ENCODE measurements around the gene NXPH1.

NXPH1 gene

DNA sequence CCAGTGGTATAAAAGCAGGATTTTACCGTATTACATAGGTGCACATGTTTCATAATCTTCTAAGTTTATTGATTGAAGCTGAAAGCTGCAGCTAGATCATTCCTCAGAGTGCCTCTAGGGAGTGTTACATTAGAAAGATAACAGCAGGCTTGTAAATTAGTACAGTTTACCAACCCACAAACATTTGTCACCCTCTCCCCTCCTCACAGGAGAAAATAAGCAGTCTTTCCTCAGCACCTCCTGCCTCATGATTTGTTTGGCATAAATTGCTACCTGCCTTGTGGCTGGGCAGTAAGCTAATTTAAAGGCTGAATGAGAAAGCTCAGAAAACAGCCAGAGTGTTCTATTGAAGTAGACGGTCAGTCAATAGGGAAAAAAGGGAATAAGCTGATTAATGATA is 74.2 kb downstream of the NXPH1 start:
- no peak for DNase-seq (ENCODE audit: low spot score)

DNA sequence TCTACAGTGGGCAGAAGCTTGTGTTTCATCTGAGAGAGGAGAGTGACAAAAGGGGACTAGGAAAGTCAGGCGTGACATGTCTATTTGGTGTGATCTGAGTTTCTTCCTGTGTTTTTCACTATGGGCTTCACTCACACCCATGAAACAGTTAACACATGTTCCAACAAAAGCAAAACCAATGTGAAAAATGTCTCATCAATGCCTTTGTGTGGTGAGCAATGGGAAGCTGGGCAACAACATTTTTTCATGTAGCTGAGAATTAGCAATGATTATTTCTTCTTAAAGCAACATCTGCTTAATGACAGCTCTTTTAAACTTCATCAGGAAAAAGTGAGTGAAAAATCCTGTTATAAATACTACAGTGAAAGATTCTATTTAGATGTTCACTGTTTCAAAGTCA is 76.2 kb downstream of the NXPH1 start:
- DNase-seq (ENCODE audit: low spot score), result no peak

DNA sequence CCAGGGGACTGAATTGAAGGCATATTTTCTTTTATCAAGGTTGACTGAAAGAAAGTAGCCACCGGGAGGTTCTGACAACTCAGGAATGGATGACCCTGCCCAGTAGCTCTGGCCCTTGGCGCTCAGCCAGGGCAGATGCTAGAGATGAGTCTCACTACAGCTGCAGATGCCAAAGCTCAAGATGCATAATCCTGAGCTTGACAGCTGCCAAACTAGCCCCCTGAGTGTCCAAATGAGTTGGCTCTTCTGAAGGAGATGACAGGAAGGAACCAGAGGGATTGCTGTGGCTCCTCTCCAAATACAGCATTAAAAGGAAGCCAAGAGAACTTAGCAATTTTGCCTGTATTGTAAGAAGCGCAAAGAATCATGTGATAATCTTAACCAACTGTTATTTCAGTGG is 78.4 kb downstream of the NXPH1 start:
- no peak for DNase-seq (ENCODE audit: low spot score)

DNA sequence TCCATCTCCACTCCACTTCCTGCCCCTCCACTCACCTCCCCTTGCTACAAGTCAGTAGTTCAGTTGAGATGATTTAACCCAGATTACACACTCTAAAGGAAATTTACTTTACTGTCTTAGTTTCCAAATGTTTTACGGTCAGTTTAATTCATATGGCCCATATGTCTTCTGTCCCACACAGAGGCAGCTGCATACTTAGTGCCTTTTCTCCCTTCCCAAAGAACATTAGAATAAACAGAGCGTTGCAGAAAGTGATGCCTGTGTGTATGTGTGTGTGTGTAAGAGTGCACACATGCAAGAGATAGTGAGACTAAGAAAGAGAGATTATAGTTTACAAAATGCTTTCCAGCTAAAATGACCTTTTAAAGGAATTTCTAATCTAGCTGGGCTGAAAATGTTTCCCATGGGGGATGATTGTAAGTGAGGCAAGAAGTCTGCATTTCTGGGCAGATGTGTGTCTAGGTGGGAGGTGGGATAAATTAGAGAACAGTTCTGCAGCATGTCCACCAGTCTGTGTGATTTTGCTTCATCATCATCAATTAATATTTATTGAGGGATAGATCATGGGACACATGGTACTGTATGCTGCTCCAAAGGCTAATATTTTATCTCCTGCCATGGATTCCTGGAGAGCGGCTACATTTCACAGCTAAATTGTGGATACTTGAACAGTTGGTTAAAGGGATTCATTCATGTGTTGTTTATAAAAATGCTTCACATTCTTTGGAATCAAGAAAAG is 81.5 kb downstream of the NXPH1 start:
- DNase-seq (ENCODE audit: low spot score), result no peak

DNA sequence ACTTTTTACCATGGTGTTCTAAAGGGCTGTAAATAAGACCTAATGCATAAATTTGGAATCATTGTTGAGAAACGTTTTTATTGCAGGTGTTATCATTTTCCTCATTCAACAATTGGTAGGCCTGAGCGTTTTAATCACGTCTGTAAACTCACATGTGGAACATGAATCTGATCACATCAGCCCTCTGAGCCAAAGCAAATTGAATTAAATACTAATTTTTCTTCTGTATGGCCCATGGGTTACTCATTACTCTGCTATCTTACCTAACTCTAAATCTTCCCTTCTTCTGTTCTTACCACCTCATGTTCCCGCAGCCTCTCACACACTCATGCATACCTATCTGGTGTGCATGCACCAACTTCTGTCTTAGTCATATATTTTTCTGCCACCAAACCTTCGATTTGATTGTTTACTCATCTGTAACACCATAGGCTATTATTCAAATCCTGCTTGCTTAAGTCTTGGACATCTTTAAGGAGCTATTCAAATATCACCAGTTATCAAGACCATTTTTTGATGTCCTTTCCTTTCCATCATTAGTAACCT is 82.3 kb downstream of the NXPH1 start:
- no peak for DNase-seq (ENCODE audit: low spot score)

DNA sequence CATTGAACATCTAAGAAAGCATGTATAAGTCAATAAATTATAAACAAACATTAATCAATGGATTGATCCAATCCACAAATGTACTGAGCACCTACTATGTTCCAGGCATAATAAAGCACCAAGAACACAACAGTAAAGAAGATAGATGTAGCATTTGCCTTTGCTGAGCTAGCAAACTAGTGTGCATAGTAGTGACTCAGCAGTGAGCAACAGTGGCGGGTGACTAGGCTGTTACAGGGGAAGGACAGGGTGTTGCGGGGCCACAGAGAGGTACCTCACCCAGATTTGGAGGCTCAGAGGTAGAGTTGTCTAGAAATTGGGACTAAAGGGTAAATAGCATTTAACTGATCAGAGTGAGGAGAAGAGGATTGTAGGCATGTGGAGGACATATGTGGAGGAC is 83.6 kb downstream of the NXPH1 start:
- DNase-seq (ENCODE audit: low spot score), result no peak

DNA sequence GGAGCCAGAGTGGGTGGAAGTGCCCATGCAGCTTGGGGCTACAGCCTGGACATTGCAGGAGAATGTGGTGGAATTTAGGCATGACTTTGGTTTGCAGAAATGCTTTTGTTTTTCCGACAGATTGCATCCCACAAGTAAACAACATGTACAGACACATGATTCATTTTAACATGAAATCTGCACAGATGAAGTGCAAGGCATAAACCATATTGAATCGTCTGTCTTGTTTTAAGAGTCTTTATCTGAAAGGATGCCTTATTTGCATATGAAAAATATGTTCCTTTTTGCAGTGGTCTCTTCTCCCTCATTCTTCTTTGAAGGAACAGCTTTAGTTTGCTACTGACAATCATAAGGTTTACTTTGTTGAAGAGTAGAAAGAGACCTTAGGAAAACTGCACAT is 94.9 kb downstream of the NXPH1 start:
- DNase-seq (ENCODE audit: low spot score), result no peak

DNA sequence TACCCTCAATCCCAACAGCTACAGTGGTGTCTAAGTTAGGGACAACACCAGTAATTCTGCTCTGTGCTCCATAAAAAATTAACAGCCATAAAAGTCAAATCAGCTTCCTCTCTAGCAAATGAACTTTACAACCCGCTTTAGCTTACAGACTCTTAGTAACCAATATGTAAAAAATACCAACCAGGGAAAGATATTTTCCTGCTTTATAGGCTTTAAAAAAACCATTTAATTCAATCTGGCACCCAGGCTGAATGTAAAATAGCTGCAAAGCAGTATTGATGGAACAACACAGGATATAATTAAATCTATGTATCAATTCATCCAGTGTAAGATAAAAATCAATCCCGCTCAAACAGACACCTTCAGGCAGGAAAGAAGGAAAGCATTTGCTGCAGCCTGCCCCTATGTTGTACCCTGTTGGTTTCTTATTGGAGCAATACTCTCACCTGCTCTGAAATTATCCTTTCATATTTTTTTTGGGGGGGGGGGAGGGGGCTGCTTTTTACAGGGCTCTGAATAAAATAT is 98.6 kb downstream of the NXPH1 start:
- DNase-seq (ENCODE audit: low spot score), result no peak

DNA sequence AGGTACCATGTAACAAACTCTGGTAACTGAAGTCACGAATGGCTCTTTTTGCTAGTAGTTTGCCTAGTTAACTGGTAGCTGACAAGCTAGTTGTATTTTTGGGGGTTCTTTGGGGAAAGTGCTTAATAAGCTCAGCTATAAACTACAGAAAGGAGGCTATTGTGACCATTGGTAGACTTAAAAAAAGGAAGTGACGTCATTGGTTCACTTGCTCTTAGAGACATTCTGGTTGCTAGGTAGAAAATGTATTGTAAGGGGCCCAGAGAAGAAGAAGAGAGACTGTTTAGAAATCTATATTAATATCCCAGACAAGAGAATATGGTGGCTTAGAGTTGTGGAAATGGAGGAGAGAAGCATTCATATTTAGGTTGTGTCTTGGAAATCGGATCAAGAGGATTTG is 103.0 kb downstream of the NXPH1 start:
- DNase-seq (ENCODE audit: low spot score), result no peak

DNA sequence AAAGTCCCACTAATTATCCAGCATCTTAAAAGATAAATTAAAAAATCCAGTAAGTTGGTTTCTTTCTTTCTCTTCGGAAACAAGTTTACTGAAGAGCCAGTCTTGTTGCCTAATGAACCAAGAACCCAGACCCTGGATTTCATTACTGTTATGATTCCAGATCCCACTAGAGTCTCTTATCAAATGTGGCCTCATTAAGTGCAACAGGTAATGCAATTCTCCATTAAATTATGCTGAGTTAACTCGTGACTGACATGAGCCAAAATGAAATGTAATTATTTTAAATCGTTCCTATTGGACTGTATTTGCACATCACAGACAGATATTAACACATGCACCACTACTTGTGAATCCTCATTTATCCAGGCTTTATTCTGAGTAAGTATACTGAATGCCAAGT is 115.6 kb downstream of the NXPH1 start:
- no peak for DNase-seq (ENCODE audit: low spot score)

DNA sequence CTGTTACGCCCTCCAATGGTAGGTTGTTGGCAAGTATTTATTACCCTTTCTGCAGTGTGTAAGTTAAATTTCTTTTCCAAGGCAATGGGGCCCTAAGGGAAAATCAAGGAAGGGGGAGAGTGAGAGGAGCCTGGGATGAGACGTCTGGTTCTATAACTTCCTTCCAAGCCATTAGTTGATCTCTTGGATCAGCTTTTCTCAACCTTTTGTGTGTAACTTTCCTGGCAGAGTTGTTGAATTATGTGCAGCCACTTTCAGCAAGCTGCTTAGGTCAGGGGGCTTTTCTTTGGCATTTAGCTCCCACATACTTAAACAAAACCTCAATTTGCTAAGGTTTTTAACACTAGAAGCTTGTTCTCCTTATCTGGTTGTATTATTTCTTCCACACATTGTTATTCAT is 127.1 kb downstream of the NXPH1 start:
- DNase-seq (ENCODE audit: low spot score), result no peak

DNA sequence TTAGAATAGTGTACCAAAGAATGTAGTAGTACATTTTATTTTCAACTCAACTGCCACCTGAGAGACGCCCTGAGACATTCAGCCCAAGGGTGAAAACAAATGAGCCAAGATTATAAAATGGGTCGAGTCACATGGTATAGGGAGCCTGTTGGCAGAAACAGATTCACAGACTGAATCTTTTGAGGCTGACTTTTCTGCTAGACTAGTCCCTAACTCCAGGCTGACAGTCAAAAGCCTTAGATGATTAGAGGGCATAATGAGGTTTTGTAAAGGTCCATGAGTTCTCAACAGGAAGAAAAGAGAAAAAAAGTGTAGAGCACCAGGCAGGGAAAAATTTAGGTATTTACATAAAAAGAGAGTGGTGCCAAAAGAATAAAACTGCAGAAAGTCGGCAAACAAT is 128.0 kb downstream of the NXPH1 start:
- no peak for DNase-seq (ENCODE audit: low spot score)

DNA sequence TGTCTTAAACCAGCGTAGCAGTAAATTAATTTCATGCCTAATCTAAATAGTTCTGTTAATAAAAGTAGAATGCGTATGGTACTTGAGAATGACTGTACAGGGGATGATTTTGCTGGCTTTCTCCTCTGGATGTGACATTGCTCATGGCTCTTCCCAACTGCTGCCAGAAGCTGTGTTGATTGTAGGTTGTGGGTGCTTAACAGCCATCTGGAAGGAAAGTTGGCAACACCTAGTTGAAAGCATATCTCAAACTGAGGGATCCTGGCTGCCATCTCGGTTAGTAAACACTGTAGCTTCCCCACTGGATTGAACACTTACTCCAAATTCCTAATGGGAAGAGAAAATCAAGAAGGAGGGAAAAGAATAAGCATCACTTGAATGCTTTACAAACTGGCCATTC is 130.9 kb downstream of the NXPH1 start:
- DNase-seq (ENCODE audit: low spot score), result no peak

DNA sequence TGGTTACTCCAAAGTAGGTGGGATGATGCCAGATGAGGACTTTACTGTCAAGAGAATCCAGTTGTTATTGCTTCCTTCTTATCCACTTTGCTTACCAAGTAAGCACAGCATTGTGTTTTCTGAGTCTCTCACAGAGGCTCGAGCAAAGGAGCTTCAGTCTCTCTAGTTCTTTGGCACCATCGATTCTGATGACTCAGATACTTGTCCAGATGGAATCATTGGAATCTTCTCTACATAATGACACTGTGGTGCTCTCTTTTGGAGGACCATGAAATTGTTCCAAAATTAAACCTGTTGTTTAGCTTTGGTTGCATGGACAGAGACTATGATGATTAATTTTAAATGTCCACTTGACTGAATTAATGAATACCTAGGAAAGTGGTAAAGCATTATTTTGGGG is 132.6 kb downstream of the NXPH1 start:
- DNase-seq (ENCODE audit: low spot score), result no peak

DNA sequence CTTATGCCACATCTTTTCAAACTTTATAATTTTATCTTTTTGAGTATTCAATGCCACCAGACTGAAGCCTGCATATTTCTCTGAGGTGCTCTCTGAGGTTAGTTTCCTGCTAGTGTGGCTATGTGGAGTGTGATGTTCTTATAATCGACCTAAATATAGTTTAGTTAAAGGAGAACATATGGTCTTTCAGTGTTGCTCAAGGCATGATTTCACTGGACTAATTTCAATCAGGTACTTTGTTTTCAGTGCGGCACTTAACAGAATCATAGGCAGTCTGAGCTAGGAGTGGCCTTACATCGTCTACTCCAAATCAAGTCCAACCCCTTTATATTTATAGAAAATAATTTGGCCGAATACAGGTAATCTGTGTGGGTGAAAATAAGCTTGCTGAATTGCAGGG is 134.2 kb downstream of the NXPH1 start:
- DNase-seq (ENCODE audit: low spot score), result no peak

DNA sequence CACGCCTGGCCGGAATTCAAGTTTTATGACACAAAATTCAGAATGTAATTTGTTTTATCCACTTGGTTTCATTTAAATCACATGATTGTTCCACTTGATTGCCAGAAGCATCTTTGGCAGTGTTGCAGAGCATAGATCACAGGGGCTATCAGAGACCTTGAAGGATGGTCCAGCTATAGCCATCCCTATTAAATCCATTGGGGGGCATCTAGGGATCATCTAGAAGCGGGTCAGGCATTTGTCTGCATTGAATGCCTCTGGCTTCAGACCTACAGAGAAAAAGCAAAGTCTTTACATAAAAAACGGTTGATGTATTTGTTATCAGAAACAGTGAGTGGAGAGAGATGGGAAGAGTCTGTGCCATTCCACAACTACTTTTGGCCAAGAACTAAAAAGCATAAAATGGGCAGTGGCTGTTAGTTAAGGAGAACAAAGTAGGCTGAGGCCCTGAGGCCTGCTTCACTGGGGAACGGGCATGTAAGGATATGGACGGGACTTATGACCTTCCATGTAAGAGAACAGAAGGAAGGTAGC is 146.3 kb downstream of the NXPH1 start:
- DNase-seq (ENCODE audit: low spot score), result no peak

DNA sequence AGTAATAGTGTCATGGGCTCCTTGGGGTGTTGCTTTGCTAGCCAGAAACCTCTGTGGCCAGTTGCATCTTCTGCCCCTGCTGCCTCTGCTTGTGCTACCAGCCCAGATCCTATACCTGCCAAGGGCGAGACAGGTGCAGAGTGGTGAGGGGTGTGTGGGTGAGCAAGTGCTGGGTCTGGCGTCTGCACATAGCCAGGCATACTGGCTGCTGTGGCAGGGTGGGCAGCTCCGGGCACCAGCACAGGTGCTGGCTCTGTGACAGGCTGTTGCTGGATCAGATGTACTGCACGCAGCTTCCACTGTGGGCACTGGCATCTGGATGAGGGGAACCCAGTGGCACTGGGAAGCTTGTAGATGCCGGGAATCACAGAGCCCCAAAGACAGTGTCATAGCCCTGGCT is 148.4 kb downstream of the NXPH1 start:
- no peak for DNase-seq (ENCODE audit: low spot score)

DNA sequence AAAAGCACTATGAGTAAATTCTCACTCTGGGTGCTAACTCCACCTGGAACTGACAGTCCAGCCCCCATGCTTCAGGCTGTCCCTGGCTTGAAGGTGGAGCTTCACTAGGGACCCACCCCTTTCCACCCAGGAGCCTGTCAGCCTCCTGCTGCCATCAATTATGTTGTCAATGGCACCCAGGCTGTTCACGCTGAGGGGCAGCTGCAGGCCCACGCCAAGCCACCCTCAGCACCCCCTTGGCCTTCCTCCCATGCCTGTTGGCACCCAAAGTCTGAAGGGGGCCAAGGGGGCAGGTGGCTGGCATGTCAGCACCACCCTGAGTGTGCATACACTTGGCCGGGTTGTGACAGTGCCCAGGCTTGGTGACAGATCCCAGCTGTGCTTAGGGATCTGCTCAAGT is 149.3 kb downstream of the NXPH1 start:
- no peak for DNase-seq (ENCODE audit: low spot score)

DNA sequence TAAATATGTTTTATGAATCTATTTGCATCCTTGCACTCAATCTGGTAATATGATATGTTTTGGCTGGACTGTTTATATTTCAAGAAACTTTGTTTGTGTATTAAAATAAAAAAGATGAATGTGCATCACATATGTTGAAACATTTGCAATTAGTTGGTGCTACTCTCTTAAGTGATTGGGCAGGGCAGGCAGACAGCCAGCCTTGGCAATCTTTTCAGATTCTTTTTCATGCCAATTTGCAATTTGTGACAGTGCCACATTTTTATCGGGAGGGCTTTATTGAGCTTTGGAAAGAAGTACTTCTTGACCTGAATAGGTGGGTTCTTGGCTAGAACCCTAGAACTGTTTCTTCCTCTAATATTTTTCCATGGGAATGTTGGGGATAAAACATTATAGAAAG is 152.2 kb downstream of the NXPH1 start:
- DNase-seq (ENCODE audit: low spot score), result no peak

DNA sequence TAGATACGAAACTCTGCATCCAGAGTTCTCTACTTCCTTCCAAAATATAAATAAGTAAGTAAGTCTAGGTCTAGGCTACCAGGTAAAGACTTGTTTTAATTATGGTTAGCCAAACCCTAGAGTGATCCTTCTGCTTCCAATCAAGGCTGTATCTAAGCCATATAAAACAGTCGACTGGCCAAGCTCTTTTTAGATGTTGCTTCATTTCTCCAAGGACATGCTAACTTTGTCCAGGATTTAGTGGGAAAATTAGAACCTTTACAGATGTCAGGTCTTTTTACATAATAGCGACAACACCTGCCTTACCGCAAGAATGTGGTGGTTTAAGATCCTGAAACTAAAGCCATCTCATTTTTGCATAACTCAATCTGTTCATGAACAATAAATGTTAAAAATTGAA is 156.8 kb downstream of the NXPH1 start:
- no peak for DNase-seq (ENCODE audit: low spot score)

DNA sequence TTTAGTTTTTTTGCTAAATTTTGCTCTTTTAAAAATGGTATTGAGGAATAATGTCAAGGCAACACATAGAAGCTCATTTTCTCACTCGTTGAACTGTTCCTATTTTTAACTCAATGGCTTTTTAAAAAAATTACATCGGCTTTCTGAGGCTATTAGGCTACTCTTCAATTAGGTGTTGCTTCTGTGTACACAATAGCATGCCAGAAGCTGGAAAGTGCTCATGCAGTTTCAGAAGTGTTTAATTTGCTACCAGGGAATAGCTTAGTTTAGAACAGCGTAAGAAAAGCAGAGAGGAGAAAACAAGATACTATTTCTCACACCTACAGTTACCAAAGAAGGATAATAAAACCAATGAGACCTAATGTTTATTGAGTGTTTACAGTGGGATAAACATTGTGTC is 157.4 kb downstream of the NXPH1 start:
- DNase-seq (ENCODE audit: low spot score), result no peak

DNA sequence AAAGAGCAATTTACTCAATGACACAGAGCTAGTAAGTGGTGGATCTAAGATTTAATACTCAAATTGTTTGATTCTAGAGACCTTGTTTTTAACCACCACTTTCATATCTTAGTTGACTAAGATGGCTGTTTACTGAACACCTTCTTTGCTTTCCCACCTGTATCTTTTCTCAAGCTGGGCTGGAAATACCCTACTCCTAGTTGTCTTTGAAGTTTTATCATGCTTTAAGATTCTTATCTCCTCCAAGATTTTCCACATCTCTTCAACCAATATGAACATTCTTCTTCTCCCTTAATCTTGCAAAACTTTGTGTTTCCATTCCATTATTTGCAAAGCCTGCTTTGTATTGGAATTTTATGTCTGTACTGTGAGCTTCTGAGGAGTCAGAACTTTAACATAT is 157.9 kb downstream of the NXPH1 start:
- DNase-seq (ENCODE audit: low spot score), result no peak

DNA sequence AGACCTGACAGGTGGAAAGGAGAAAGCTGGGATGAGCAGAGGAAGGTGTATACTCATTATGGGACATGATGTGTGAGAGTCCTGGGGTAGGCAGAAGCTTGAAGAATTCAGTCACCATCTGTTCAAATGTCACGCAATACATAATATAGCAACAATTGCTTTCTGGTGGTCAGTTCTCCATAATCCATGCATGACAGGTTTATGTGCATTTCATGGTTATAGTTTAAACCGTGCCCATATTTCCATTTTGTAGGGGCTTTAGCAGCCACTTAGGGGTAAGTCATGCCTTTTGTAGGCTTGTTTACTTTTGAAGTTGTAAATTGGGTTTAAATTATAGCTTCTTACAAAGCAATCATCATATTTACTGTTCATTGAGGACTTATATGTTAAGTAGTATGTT is 158.8 kb downstream of the NXPH1 start:
- DNase-seq (ENCODE audit: low spot score), result no peak

DNA sequence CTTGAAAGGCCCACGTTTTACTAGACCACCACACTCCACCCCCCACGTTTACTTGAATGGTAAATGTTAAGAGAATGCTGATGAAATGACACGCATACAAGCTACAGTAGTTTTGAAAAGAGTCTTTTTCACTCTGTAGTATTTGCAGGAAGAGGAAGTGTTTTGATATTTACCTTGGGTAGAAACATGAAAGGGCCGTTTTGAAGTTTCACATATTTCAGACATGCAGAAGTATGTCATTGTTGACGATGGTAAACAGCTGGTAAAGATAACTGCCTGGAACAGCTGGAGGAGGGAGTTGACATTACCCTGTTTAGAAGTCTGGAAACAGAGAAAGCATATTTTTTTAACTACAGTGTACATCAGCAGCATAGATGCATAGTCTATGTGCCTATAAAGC is 160.7 kb downstream of the NXPH1 start:
- DNase-seq (ENCODE audit: low spot score), result no peak
